HL-60 (cell line): Measurements from ENCODE around the gene SSTR5.

ENCODE experiments used
- DNase-seq, 2 experiments: peaks; one replicate each; pipeline ENCODE4 v3.0.0-alpha.2; 2010 to 2020; ENCODE audit warnings: low read depth in 1 of 2, low spot score in 1 of 2
- H3K27ac ChIP-seq: fragments of 250-450 bp; sonication (Bioruptor Pico); replicated peaks from 2 replicates; pipeline ENCODE4 v1.5.1; 2020; ENCODE audit warnings: mild to moderate bottlenecking, moderate library complexity
- H3K27me3 ChIP-seq: fragments of 250-450 bp; sonication (Bioruptor Pico); 2 replicates; pipeline ENCODE4 v1.5.1; 2021; ENCODE audit warnings: mild to moderate bottlenecking, moderate library complexity; ENCODE audit not compliant: insufficient read depth, poor library complexity, severe bottlenecking
- H3K4me3 ChIP-seq: replicated peaks from 2 replicates; pipeline ENCODE4 v1.5.1; 2011; ENCODE audit warnings: mild to moderate bottlenecking, control low read depth, low read length; ENCODE audit not compliant: insufficient read depth
- CTCF ChIP-seq: IDR thresholded peaks from one replicate; pipeline ENCODE4 v1.5.1; 2011; ENCODE audit warnings: low read length, control low read depth, inconsistent platforms; ENCODE audit not compliant: insufficient read depth
- GABPA ChIP-seq: IDR thresholded peaks from 2 replicates; pipeline ENCODE4 v1.6.1; 2012; ENCODE audit warnings: low read depth
- POLR2AphosphoS5 ChIP-seq: IDR thresholded peaks from 2 replicates; pipeline ENCODE4 v1.6.1; 2012; ENCODE audit warnings: low read depth
- REST ChIP-seq: IDR thresholded peaks from 2 replicates; pipeline ENCODE4 v1.6.1; 2012; ENCODE audit warnings: low read depth; ENCODE audit not compliant: insufficient replicate concordance
- SPI1 ChIP-seq: IDR thresholded peaks from 2 replicates; pipeline ENCODE4 v1.6.1; 2012; ENCODE audit warnings: low read depth, mild to moderate bottlenecking, borderline replicate concordance

SSTR5 gene

DNA sequence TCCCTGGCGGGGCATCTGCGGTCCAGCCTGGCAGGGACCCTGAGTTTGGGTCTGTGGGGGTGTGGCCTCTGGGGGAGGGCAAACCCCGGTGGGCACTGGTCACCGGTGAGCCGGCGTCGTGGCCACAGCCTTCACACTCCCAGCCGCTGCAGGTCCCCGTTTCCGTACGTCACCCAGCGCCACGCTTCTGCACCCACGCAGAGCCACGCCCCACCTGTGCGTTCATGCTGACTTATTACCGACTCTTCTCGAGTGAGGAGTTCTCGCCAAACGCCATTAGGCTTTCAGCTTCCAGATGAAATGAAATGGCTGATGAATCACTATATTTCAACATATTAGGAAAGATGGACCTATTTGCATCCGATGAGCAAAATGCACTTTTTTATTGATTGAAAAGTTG lies 8.8 kb upstream of the SSTR5 start:
- TF ChIP-seq POLR2AphosphoS5 (no peak), SPI1 (no peak), CTCF (no peak), GABPA (no peak), REST (no peak)
- peaks cover 8% of the 10 kb centered on the region for H3K27me3 ChIP-seq

DNA sequence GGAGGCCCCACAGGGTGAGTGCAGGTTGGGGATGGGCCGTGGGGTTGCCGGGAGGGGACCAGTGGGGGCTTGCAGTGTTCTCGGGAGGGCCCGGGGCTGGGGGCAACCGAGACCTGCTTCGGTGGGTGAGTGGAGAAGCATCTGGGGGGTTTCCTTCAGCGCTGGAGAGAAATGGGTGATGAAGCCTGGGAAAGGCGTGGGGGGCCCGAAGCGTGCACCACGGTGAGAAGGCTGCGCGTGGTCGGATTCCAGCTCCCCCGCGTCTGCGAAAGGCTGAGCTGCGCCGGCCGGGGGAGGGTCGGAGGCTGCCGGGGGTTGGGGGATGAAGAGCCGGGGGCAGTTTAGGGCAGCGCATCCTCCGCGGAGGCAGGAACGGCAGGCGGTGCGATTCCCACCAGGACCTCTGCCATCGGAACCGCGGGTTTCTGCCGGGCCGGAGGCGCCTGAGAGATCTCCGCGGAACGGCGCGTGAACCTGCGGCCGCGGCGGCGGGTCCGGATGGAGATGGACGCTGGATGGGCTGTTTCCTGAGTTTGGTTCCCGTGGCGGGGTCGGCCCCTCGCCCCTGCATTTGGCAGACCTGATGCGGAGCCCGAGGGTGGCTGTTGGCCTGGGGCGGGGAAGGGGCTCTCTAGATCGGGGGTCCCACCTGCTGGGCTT lies 6.9 kb upstream of the SSTR5 start:
- H3K27ac ChIP-seq: no peak overlapping the region
- H3K4me3 ChIP-seq: no peak overlapping the region
- DNase-seq: no peak
- peaks cover 14% of the 10 kb centered on the region for H3K27me3 ChIP-seq
- TF ChIP-seq GABPA (no peak), SPI1 (no peak), POLR2AphosphoS5 (no peak), CTCF (no peak), REST (no peak)

More for the DNA sequence above, 8.8 kb upstream of the SSTR5 start:
- DNase-seq: no peak
- H3K4me3 ChIP-seq: no peak overlapping the region
- no peak overlapping the region for H3K27ac ChIP-seq

- no peak overlapping the region for H3K27ac ChIP-seq
- DNase-seq: no peak
- no peak overlapping the region for H3K4me3 ChIP-seq
- peaks cover 21% of the 10 kb centered on the region for H3K27me3 ChIP-seq
- TF ChIP-seq CTCF: no peak
- TF ChIP-seq REST: no peak
- TF ChIP-seq POLR2AphosphoS5: no peak
- TF ChIP-seq GABPA: no peak
- TF ChIP-seq SPI1: no peak
Measured at GRCh38 chr16:1066584-1067172, 5.9 kb upstream of the SSTR5 start.
